ENCODE data around the gene CD300LG.
"Not testable (repeated sequence)": the region's sequence is repeated elsewhere in the genome, so short reads cannot be mapped to it uniquely, and the experiment has no call there.

DNA sequence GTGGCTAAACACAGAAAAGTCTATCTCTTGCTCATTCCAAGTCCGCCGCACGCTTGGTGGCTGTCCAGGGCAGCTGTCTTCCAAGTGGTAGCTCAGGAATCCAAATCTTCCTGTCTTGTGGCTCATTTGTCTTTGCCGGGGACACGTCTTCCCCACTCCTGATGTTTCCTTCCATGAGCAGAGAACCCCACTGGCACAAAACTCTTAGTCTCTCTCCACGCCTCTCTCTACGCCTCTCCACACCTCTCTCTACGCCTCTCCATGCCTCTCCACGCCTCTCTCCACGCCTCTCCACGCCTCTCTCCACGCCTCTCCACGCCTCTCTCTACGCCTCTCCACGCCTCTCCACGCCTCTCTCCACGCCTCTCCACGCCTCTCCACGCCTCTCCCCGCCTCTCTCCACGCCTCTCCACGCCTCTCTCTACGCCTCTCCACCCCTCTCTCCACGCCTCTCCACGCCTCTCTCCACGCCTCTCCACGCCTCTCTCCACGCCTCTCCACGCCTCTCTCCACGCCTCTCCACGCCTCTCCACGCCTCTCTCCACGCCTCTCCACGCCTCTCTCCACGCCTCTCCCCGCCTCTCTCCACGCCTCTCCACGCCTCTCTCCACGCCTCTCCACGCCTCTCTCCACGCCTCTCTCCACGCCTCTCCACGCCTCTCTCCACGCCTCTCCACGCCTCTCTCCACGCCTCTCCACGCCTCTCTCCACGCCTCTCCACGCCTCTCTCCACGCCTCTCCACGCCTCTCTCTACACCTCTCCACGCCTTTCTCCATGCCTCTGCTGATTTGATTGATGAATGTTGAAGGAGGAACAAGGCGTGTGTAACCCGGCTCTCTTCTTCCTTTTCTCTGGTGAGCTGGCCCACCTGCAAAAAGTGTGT lies 4.6 kb upstream of the CD300LG start:
- TF ChIP-seq, protein P1, sequence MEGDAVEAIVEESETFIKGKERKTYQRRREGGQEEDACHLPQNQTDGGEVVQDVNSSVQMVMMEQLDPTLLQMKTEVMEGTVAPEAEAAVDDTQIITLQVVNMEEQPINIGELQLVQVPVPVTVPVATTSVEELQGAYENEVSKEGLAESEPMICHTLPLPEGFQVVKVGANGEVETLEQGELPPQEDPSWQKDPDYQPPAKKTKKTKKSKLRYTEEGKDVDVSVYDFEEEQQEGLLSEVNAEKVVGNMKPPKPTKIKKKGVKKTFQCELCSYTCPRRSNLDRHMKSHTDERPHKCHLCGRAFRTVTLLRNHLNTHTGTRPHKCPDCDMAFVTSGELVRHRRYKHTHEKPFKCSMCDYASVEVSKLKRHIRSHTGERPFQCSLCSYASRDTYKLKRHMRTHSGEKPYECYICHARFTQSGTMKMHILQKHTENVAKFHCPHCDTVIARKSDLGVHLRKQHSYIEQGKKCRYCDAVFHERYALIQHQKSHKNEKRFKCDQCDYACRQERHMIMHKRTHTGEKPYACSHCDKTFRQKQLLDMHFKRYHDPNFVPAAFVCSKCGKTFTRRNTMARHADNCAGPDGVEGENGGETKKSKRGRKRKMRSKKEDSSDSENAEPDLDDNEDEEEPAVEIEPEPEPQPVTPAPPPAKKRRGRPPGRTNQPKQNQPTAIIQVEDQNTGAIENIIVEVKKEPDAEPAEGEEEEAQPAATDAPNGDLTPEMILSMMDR (conservative IDR thresholded peaks at IDR 0.05 in 1 of 2, IDR thresholded peaks at IDR 0.05 in 1 of 2; ENCODE audit: low read depth in 1 of 2, low read length in 2 of 2), result not testable (repeated sequence)
- not testable (repeated sequence) for TF ChIP-seq EZH2 (IDR thresholded peaks at IDR 0.05; ENCODE audit: low read length, missing control alignments)

All from fibroblast of lung (primary cell).